Peyer's patch (tissue), 4 donors: ENCODE measurements around the gene COMTD1. TPM values are rescaled to one million over a fixed set of nuclear protein-coding genes. Genes with fewer than 3 reads are reported as not detected.

ENCODE experiments used
- DNase-seq, 3 donors: peaks; one replicate each; pipeline ENCODE4 v3.0.0-alpha.2; 2017 to 2019
- H3K27ac ChIP-seq, 4 donors: fragments of 200-600 bp; sonication (generic); one replicate each; pipeline ENCODE4 v1.5.1; 2016 to 2019
- H3K27me3 ChIP-seq, 2 donors: fragments of 200-600 bp; sonication (generic); one replicate each; pipeline ENCODE4 v1.5.1; 2019
- H3K36me3 ChIP-seq, 3 donors: fragments of 200-600 bp; sonication (generic); one replicate each; pipeline ENCODE4 v1.5.1; 2016 to 2019
- H3K4me1 ChIP-seq, 4 donors: fragments of 200-600 bp; sonication (generic); one replicate each; pipeline ENCODE4 v1.5.1; 2016 to 2019
- H3K4me3 ChIP-seq, 4 donors: fragments of 200-600 bp; sonication (generic); 1 replicate in 3 of 4; 2 replicates in 1 of 4; pipeline ENCODE4 v1.5.1; 2016 to 2019; ENCODE audit warnings: mild to moderate bottlenecking in 1 of 4
- H3K9me3 ChIP-seq, 4 donors: fragments of 200-600 bp; sonication (generic); one replicate each; pipeline ENCODE4 v1.5.1; 2016 to 2019; ENCODE audit warnings: mild to moderate bottlenecking in 1 of 4
- POLR2A ChIP-seq, 2 donors: fragments of 450-650 bp; IDR thresholded peaks; one replicate each; pipeline ENCODE4 v1.5.1; 2017; ENCODE audit warnings: antibody characterized with exemption in 2 of 2, mild to moderate bottlenecking in 2 of 2, moderate library complexity in 2 of 2
- small RNA-seq, 2 donors: library from RNA; depleted of rRNA; stranded (forward); fragments of <200 nt; gene quantifications; one replicate each; pipeline ENCODE3, GENCODE V24; 2016
- total RNA-seq, 4 donors: library from RNA; depleted of rRNA; stranded (reverse); fragments of >200 nt; gene quantifications; one replicate each; pipeline ENCODE4 v1.1.0, GENCODE V29; 2016
- TF ChIP-seq, protein P1 (sequence below), 6 experiments: fragments of 450-650 bp in 4 of 6; fragments of 200-600 bp in 2 of 6; sonication (generic) in 1 of 6; IDR thresholded peaks; one replicate each; pipeline ENCODE4 v1.5.1; 2017 to 2019; ENCODE audit warnings: antibody characterized with exemption in 6 of 6, mild to moderate bottlenecking in 3 of 6, moderate library complexity in 1 of 6

COMTD1 gene
- total RNA-seq, 4 donors from 2014 or later = 86.6 to 205 (median 147) TPM

- Histone ChIP-seq H3K4me1 (peaks cover 0 to 11% (median 0%) of the 10 kb centered on the region in 4 donors), H3K27ac (no peak overlapping the region), H3K27me3 (no peaks in the 10 kb centered on the region), H3K4me3 (no peak overlapping the region), H3K9me3 (no peaks in the 10 kb centered on the region), H3K36me3 (no peaks in the 10 kb centered on the region)
- TF ChIP-seq, protein P1, sequence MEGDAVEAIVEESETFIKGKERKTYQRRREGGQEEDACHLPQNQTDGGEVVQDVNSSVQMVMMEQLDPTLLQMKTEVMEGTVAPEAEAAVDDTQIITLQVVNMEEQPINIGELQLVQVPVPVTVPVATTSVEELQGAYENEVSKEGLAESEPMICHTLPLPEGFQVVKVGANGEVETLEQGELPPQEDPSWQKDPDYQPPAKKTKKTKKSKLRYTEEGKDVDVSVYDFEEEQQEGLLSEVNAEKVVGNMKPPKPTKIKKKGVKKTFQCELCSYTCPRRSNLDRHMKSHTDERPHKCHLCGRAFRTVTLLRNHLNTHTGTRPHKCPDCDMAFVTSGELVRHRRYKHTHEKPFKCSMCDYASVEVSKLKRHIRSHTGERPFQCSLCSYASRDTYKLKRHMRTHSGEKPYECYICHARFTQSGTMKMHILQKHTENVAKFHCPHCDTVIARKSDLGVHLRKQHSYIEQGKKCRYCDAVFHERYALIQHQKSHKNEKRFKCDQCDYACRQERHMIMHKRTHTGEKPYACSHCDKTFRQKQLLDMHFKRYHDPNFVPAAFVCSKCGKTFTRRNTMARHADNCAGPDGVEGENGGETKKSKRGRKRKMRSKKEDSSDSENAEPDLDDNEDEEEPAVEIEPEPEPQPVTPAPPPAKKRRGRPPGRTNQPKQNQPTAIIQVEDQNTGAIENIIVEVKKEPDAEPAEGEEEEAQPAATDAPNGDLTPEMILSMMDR (IDR thresholded peaks at IDR 0.05) = no peak
- TF ChIP-seq POLR2A (IDR thresholded peaks at IDR 0.05) = no peak
- DNase-seq = no peak
Measured at GRCh38 chr10:75186310-75186709, 49.4 kb downstream of the COMTD1 start.

Small RNAs within 50 kb of the gene (small RNA-seq; reads per million reads assigned to genes)
- gene HMGA1P5 (0 reads per million in 2 donors), gene RPL39P25 (0 reads per million in 2 donors)

Other genes starting within 250 kb of the COMTD1 start
- gene SAMD8, start 124.3 kb downstream of the COMTD1 start, total RNA-seq = 10 to 100 TPM; 18.5 to 23.5 (median 20.4) TPM
- gene VDAC2, start 25.2 kb downstream of the COMTD1 start, total RNA-seq = 100 to 1,000 TPM; 118 to 152 (median 138) TPM
- 1 to 10 TPM; 5.2 to 9.1 (median 6.4) TPM for gene ZNF503, start 165.8 kb upstream of the COMTD1 start, total RNA-seq
- gene LRMDA, start 195.7 kb upstream of the COMTD1 start, total RNA-seq = 10 to 100 TPM in 1 of 4 donors, 1 to 10 TPM in 3; 1.4 to 23.1 (median 3.6) TPM